Measurements from ENCODE around the gene ABHD16A.

The ABHD16A gene

DNA sequence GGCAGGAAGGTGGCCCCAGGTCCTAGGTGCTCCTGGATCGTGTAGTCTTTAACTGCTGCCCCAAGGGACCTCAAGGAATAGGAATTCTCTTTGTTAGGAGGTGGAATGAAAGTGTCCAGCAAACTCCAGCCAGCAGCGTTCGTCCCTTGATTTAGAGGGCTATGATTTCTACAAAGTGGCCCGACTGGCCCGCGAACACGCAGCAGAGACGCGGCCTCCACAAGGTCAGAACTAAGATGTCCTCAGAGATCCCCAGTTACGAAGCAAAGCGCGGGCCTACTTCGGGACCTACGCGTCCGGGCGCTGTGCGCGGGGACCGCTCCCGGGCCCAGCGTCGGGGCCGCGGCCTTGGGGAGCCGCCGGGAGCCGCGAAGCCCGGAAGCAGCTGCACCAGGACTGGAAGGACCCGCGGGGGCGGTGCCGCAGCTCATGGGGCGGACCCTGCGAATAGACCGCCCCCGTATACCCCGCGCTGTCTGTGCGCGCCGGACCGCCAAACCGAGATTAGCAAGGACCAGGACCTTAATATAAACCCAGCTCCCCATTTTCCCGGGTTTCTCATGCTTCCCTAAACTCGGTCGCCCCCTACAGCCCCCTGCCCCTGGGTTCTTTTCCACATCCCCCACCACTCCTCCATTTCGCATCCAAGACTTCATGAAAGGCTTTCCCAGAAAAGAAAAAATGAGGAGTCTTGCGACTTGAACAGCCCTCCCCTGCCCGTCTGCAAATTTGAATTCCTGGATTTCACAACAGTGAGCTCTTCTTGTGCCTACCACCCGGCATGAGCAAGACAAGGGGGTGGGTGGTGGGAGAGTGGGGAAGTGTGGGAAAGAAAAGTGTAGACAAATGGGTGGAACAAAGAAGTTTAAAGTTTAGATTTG lies 42.5 kb downstream of the ABHD16A start, which contains the start of gene C6orf47:
Gene C6orf47 (minus strand): TSS at position 398 of the 881 bp plus-strand sequence. CDS start 831 bp downstream, outside the sequence.
- peak; percentile 71 for DNase-seq

DNA sequence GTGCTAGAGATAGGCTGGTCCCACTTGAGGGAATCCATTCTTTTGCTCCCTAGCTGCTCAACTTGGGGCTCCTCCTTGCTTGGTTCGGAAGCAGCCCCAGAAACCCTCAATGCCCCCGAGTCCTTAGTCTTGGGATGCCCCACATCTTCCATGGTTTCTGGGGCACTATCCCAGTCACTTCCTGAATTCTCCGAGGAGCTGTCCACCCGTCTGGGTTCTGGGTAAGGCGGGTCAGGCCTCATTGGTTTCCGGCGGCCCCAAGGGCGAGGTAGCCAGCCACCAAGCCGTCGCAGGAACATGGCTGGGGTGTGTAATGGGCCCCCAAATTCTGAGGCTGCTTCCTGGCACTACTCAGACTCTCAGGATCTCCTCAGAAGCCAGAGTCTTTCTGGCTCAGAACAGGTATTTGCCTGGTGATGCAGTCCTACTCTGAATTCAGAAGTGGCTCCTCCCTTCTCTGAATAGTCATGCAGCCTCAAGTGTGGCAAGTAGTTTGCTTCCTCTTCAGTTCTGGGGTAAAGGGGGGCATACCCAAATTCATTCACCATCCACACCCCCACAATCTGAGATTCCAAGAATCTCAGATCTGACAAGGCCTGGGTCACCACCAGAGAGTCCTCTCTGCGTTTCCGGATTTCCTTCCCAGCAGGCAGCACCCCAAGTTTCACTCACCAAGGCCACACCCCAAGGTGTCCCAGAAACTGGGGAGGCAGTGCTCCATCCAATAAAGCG lies 43.3 kb downstream of the ABHD16A start:
- no peak for DNase-seq

DNA sequence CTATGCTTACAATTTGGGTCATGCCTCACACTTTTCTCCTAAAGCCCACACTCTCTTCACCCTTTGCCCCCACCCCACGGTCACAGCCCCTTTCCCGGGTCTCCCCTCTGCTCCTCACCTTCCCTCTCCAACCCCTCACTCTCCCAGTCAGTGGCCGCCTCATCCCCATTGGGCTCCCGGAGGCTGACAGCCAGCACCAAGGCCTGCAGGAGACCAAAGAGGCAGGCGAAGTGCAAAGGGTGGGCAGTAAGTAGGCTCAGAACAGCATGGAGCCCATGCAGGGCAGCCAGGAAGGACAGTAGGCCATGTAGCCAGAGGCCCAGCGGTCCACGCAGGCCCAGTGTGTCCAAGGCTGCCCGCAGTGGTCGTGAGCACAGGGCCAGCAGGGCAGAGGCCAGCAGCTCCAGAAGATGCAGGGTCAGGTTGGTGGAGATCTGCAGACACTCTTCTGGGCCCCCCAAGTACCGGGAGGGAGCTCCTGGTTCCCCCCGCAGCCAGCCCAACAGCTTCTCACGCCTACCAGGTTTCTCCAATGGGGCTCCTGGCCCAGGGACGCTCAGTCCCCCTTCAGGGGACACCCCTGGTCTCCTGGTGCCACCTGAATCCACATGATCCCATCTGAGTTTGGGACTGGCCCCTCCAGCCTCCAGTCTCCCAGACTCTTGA lies 44.0 kb downstream of the ABHD16A start:
- no peak for DNase-seq

DNA sequence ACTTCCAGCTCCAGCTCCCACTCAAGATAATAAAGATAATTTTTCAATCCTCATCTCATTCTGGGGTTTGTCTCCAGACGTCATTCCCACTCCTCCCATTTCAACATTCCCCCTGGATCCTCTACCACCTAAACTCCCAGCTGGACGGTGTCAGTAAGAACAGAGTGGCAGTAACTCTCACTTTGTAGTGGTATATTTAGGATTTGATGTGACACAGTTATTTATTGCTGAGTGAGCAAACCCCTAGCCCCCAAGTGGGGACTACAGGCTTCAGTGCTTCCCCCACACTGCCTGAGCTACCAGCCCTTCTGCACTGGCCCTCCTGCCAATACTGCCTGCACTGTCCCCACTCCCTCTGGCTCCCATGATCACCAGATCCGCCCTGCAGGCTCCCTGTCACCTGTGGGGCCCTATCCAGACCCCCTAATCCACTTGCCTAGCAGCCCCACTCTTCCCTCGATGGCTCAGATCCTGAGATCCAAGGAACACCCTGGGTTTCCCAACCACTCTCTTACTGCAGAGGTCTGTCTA lies 44.9 kb downstream of the ABHD16A start:
- no peak for DNase-seq

DNA sequence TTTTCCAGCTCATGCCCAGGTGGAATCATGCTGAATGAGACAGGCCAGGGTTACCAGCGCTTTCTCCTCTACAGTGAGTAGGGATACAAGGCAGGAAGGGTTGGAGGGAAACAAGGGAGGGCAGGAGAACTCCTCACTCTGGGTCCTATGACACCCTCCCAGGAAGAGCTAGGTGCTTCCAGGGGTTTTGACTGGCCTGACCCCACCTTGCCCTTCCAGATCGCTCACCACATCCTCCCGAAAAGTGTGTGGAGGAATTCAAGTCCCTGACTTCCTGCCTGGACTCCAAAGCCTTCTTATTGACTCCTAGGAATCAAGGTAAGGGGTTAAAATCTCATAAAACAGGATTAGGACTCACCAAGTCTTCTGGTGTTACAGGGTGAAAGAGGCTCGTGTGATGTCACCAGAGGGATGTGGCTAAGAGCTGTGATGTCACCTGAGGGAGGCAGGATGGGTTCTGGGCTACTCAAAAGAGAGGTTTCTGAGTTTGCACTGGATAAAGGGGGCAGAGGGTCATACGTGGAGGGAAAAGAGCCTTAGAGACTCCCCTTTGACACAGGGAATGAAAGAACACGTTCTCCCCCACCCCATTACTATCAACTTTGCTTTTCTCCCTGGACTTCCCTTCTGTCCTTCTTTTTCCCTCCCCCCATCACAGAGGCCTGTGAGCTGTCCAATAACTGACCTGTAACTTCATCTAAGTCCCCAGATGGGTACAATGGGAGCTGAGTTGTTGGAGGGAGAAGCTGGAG lies 45.5 kb downstream of the ABHD16A start:
- DNase-seq = no peak

DNA sequence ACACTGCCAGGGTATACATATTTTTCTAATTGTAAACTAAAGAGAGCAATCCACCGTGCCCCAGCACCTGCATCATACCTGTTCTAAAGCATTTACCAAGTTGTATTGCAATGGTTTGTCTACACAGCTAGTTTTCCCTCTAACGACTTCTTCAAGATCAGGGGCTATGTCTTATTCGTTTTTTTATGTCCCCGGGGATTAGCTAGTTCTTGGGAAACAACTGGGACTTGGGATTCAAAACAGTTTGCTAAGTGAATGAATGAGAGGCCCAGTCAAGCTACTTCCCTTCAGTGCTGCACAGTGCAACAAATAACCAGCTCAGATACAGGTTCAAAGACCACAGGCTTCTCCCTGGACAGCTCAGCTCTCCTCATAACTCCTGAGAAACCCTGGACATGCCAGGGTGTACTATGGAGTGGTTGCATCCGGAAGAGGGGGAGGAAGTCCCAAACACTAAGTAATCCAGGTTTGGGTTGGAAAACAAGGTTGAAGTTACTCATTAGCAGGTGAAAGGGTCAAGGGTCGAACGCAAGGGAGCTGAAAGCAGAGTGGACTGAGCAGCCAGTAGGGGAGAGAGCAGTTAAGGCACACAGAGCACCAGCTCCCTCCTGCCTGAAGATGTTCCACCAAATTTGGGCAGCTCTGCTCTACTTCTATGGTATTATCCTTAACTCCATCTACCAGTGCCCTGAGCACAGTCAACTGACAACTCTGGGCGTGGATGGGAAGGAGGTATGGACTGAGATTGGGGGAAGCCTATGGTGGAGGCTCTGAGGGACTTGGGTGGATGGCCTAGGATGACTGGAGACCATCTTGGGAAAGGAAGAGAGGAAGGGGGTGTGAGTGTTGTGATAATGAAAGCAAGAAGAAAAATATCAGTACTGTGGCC lies 47.5 kb downstream of the ABHD16A start, which contains the start of gene APOM:
Gene APOM (plus strand): TSS at position 546 of the 889 bp plus-strand sequence. CDS start 73 bp downstream, at position 619.
- no peak for DNase-seq

DNA sequence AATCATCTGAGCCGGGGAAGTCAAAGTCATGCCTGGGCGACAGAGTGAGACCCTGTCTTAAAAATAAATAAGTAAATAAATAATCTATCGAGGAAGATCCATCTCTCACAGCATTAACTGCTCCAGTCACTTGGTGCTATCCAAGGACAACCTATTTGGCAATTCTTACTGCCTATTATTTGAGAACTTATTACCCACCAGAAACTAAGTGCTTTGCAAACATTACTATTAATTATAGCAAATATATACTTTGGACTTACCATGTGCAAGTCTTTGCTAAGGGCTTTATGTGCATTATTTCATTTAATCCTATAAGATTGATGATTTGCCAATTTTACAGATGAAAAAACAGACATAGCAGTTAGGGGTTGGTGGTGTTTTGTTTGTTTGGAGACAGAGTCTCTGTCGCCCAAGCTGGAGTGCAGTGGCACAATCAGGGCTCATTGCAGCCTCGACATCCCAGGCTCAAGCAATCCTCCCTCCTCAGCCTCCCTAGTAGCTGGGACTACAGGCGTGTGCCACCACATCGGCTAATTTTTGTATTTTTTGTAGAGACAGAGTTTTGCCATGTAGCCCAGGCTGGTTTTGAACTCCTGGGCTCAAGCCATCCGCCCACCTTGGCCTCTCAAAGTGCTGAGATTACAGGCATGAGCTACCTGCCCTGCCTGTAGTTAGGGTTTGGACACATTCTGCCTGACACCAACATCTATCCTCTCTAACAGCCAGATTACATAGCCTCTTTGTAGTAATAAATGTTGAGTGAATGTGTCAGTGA lies 48.4 kb downstream of the ABHD16A start:
- DNase-seq = no peak

DNA sequence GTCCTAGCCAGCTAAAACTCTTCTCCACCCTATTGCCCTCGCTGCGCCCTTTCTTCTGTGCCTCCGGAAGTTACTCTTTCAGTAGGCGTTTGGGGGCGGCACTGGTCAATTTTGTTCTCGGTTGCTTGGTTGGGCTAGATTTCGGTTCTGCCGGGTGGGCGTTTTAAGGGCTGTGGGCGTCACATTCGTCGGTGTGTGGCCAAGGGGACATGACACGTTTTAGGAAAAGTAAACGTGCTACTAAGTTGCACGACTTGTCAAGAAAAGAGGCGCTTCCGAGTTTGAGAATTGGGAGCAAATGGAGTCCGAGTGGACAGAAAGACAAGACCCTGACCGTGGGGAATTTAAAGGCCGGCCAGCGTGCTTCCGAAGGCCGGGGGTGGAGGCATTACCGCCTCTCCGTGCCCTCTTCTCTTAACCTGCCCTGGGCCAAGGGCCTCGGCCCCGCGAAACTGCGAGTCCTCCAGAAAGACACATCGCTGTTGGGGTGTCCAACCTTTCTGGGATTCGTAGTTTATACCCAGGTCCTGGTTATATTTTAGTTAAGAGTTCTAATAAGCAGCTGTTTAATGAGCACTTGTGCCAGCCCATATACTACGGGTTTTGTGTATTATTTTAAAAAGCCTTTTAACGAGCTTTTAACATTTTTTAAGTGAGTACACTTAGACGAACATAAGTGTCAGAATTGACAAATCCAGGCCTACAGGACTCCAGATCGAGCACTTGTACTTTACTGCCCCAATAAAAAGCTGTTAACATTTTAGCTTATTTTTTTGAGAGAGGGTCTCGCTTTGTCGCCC lies 50.0 kb downstream of the ABHD16A start:
- DNase-seq = peak; percentile 93

DNA sequence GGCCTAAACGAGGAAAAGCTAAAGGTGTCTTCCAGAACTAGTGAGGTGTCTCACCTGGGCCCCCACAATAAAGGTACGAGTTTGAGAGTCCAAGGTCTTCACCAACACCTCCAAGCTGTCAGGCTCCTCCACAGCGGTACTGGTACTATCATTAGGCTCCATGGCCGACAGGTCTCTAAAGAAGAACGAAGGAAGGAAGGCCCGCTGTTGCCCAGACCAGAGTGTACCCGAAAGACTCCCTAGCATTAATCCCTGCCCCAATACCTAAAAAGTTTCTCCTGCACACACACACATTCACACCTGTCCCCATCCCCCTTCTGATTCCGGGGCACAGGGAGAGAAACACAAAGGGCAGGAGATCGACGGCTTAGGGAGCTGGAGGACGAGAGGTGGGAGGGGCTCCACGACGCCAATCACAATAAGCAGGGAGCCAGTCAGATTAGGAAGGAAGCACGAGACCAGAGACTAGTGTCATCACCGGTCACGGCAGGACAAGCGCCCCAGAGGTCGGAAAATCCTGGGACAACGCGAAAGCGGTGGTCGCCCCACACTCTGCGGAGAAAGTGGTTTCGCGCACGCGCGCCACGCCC lies 51.4 kb downstream of the ABHD16A start:
- DNase-seq = peak; percentile 64

DNA sequence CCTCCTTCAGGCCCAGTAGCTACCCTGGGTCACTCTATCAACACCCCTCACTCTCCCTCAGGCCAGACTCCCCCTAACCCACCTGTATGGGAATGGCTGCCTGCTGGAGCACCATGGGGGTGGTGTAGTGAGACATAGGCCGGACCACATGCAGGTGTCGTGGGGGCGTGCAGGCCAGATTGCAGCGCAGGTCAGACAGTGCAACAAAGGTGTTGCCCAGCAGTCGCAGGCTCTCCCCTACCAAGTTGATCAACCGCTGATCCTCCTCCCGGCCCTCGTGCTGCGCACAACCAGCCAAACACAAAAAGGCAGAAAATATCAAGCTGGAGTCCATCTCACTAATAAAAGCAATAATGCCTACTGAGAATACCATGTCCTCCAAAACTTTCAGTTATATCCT lies 57.8 kb downstream of the ABHD16A start:
- no peak for DNase-seq

DNA sequence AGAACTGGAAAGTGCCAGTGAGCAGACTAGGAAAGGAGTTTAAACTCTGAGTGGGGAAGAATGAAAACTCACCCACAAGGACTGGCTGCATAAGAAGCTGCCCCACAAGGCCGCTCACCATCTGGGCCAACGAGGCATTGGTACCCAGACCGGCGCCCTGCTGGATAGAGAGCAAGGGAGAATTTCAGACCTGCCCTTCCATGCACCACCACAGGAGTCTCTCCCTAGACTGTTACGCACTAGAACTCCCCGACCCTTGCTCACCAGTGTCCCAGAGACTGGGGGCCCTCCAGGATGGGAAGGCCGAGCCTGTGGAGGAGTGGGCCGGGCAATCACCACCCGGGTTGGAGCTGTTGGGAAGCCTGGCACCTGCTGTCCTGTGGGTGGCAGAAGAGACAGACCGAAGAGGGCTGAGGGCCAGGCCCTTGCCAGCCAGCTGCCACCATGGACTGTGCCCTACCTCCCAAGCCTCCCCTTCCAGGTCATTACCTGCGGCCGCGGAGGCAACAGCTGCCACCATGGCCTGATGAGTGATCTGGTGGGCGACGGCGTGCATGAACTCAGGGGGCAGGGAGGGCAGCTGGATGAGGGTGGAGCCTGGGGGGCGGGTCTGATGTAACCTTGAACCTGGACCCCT lies 59.2 kb downstream of the ABHD16A start:
- DNase-seq = no peak

DNA sequence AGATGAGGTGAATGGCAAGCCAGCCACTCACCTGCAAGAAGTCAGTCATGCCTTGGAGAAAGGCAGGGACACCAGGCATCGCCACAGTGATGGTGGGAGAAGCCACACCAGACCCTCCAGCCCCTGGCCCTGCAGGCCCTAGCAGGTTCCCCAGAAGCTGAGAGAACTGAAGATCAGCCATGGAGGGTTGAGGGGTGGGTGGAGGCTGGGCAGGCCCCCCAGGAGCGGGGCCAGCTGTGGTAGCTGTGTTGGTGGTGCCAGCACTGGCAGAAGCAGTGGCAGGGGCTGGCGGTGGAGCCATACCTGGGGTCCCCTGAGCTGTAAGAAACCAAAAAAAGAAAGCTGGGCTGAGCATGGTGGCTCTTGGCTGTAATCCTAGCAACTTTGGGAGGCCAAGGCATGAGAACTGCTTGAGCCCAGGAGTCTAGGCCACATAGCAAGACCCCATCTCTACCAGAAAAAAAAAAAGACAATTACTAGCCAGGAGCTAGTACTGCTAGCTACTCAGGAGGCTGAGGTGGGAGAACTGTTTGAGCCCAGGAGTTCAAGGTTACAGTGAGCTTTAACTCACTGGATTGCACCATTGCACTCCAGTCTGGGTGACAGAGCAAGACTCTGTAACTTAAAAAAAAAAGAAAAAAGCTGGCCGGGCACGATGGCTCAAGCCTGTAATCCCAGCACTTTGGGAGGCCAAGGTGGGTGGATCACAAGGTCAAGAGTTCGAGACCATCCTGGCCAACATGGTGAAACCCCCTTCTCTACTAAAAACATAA lies 60.1 kb downstream of the ABHD16A start:
- DNase-seq = no peak

DNA sequence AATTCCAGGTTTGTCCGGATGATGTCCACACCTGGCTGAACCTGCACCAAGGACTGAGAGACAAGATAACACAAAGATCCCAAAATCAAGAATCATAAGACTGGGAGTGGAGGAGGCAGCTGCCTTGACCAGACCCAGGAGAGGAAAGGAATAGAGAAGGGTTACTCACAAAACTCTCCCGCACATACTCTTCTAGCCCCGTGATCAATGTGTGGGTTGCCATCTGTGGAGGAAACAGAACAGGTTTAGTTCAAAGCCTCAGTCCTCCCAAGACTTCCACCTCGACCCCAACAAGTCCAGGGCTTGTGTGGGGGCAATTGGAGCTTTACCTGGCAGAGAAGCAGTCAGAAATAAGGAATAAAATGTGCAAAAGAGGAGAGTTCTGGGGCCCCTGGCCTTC lies 61.8 kb downstream of the ABHD16A start:
- DNase-seq = no peak

DNA sequence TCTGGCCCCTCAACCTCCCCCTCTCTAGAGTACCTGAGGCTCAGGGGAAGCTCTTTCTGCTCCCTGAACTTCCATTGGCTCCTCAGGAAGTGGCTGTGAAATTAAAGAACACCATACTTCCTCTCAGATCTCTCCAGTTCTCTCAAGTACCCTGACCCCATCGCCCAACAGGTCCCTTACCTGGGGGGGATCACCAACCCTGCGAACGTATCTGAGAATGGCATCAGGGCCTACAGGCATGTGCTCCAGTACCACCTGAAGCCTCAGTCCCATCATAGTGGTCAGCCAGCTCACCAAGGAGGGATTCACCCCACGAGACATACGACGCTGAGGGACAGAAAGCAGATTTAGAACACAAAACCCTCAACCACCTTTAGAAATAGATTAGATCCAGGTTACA lies 62.5 kb downstream of the ABHD16A start:
- no peak for DNase-seq

DNA sequence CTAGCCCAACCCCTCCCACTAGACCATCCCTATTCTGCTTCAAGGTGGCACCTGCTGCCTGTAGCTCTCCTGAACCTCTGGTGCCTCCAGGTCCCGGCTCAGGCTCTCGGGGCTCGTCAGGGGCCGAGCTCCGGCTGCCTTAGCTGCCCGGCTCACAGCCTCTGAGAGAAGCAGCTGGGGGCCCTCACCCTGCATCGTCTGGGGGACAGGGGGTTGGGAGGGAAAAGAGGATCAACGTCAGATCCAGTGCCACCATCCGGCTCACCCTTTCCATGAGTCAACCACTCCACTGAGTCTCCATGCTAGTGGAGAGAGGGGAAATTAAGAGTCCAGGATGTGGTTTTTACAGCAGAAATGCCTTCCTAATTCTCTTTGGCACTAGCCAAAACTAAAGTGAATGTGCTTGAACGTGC lies 63.7 kb downstream of the ABHD16A start:
- DNase-seq = no peak

DNA sequence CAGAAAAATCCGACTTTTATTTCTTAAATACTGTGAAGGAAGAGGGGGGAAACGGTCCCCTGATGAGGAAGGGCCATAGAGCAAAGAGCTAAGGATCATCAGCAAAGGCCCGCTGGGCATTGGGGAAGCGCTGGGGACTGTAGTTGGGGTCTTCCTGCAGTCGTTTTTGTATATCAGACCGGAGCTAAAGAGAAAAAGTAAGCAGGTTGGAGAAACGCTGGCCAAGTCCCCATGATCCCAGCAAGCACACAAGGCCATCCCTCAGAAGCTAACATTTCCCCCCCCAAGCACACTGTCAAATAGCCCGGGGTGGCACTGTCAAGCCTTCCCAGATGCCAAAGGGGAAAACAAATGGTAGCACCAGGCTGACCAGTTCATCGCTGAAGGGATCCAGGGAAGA lies 64.1 kb downstream of the ABHD16A start:
- DNase-seq = no peak

Data from kidney glomerular epithelial cell (primary cell).